Endodermal cell (in vitro differentiated cells): Measurements from ENCODE around the gene ANGPTL1. TPM values are rescaled to one million over a fixed set of nuclear protein-coding genes. Genes with fewer than 3 reads are reported as not detected.

Source experiments
- DNase-seq: peaks from one replicate; pipeline ENCODE4 v3.0.0-alpha.2; 2017
- H3K27ac ChIP-seq: 2 replicates; pipeline ENCODE4 v1.5.1; 2013; ENCODE audit warnings: mild to moderate bottlenecking, low read depth, low read length, moderate library complexity
- H3K27me3 ChIP-seq: 2 replicates; pipeline ENCODE4 v1.6.1; 2013; ENCODE audit warnings: mild to moderate bottlenecking, low read length, moderate library complexity; ENCODE audit not compliant: insufficient read depth, control insufficient read depth, poor library complexity, severe bottlenecking
- H3K36me3 ChIP-seq: 2 replicates; pipeline ENCODE4 v1.7.0; 2013; ENCODE audit warnings: mild to moderate bottlenecking, low read length, moderate library complexity; ENCODE audit not compliant: control insufficient read depth, insufficient read depth
- H3K4me1 ChIP-seq: one replicate; pipeline ENCODE4 v1.7.0; 2013; ENCODE audit warnings: low read length; ENCODE audit not compliant: control insufficient read depth, insufficient read depth
- H3K4me3 ChIP-seq: 2 replicates; pipeline ENCODE4 v1.5.1; 2013; ENCODE audit warnings: mild to moderate bottlenecking, low read length, moderate library complexity
- H3K9ac ChIP-seq: 2 replicates; pipeline ENCODE4 v1.6.1; 2013; ENCODE audit warnings: mild to moderate bottlenecking, low read length, moderate library complexity; ENCODE audit not compliant: poor library complexity, severe bottlenecking; ENCODE audit errors: extremely low read depth
- H3K9me3 ChIP-seq: 2 replicates; pipeline ENCODE4 v1.6.1; 2013; ENCODE audit warnings: mild to moderate bottlenecking, low read length, moderate library complexity; ENCODE audit not compliant: control insufficient read depth
- H3K27ac Mint-ChIP-seq: 2 replicates; pipeline ENCODE4 v1.8.0; 2020; ENCODE audit warnings: mixed read lengths
- H3K27me3 Mint-ChIP-seq: 2 replicates; pipeline ENCODE4 v1.8.0; 2021; ENCODE audit warnings: mild to moderate bottlenecking, mixed read lengths; ENCODE audit not compliant: insufficient read depth
- H3K36me3 Mint-ChIP-seq: 2 replicates; pipeline ENCODE4 v1.8.0; 2020; ENCODE audit warnings: low read depth, mixed read lengths
- H3K4me1 Mint-ChIP-seq: 2 replicates; pipeline ENCODE4 v1.8.0; 2020; ENCODE audit warnings: mixed read lengths
- H3K4me3 Mint-ChIP-seq: 2 replicates; pipeline ENCODE4 v1.8.0; 2020; ENCODE audit warnings: mild to moderate bottlenecking, moderate library complexity, mixed read lengths
- H3K9me3 Mint-ChIP-seq: 2 replicates; pipeline ENCODE4 v1.8.0; 2020; ENCODE audit warnings: mild to moderate bottlenecking, mixed read lengths
- WGBS, 2 experiments: methylation state at CpG; one replicate each; pipeline versions ENCODE4 v1.1.5 to v1.1.7; 2013; ENCODE audit warnings: missing lambda C conversion rate in 2 of 2, mixed read lengths in 1 of 2; ENCODE audit not compliant: insufficient coverage in 1 of 2, insufficient read length in 1 of 2; 5-methylcytosine and 5-hydroxymethylcytosine counted together
- total RNA-seq, 2 donors: library from RNA; stranded (reverse); fragmentation: NEBNext Ultra II Directional in 1 of 2; extraction: Animal tissue kit (Norgen Biotek cat#: 25700) in 1 of 2; gene quantifications; 2 replicates in 1 of 2; 3 replicates in 1 of 2; pipeline ENCODE4 v1.2.1, GENCODE V29; 2021
- TF ChIP-seq, protein P1 (sequence below): fragments of 200-600 bp; sonication (generic); conservative IDR thresholded peaks from 2 replicates; pipeline ENCODE4 v1.5.0; 2021; ENCODE audit warnings: antibody characterized with exemption, mild to moderate bottlenecking

ANGPTL1 gene
- total RNA-seq, 2 donors from 2014 or later: not detected

GRCh38 chr1:178868706-178869105, 2.2 kb downstream of the ANGPTL1 start:
- no peaks in the 10 kb centered on the region for H3K27me3 Mint-ChIP-seq
- peaks cover 20% of the 10 kb centered on the region for H3K4me1 Mint-ChIP-seq
- peaks cover 1% of the 10 kb centered on the region for H3K36me3 Mint-ChIP-seq
- peaks cover 5% of the 10 kb centered on the region for H3K36me3 ChIP-seq
- H3K27ac ChIP-seq: no peak overlapping the region
- H3K4me1 ChIP-seq: peaks cover 10% of the 10 kb centered on the region
- H3K9me3 Mint-ChIP-seq: no peaks in the 10 kb centered on the region
- H3K4me3 Mint-ChIP-seq: no peak overlapping the region
- no peak overlapping the region for H3K4me3 ChIP-seq
- H3K9me3 ChIP-seq: no peaks in the 10 kb centered on the region
- TF ChIP-seq, protein P1, sequence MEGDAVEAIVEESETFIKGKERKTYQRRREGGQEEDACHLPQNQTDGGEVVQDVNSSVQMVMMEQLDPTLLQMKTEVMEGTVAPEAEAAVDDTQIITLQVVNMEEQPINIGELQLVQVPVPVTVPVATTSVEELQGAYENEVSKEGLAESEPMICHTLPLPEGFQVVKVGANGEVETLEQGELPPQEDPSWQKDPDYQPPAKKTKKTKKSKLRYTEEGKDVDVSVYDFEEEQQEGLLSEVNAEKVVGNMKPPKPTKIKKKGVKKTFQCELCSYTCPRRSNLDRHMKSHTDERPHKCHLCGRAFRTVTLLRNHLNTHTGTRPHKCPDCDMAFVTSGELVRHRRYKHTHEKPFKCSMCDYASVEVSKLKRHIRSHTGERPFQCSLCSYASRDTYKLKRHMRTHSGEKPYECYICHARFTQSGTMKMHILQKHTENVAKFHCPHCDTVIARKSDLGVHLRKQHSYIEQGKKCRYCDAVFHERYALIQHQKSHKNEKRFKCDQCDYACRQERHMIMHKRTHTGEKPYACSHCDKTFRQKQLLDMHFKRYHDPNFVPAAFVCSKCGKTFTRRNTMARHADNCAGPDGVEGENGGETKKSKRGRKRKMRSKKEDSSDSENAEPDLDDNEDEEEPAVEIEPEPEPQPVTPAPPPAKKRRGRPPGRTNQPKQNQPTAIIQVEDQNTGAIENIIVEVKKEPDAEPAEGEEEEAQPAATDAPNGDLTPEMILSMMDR: no peak
- no peak overlapping the region for H3K27ac Mint-ChIP-seq
- WGBS, 2 experiments: 100% methylated on average over 1 of the region's 1 CpG; no CpG with 5 or more reads in 1 of the 2 experiments
- no peak overlapping the region for H3K9ac ChIP-seq
- H3K27me3 ChIP-seq: no peaks in the 10 kb centered on the region
- DNase-seq: no peak

- Mint-ChIP-seq H3K36me3 (peaks cover 1% of the 10 kb centered on the region), H3K27ac (no peak overlapping the region), H3K9me3 (no peaks in the 10 kb centered on the region), H3K27me3 (no peaks in the 10 kb centered on the region), H3K4me1 (peaks cover 20% of the 10 kb centered on the region), H3K4me3 (no peak overlapping the region)
- H3K27ac ChIP-seq: no peak overlapping the region
- TF ChIP-seq, protein P1: no peak
- no peak overlapping the region for H3K4me3 ChIP-seq
- no peak overlapping the region for H3K9ac ChIP-seq
- peaks cover 10% of the 10 kb centered on the region for H3K4me1 ChIP-seq
- 80 to 100% methylated on average over 1 to 4 of the region's 5 CpGs for WGBS, 2 experiments
- no peak for DNase-seq
- no peaks in the 10 kb centered on the region for H3K9me3 ChIP-seq
- peaks cover 5% of the 10 kb centered on the region for H3K36me3 ChIP-seq
- H3K27me3 ChIP-seq: no peaks in the 10 kb centered on the region
Measured at GRCh38 chr1:178867670-178868069, 3.2 kb downstream of the ANGPTL1 start.

- no peaks in the 10 kb centered on the region for H3K9me3 Mint-ChIP-seq
- TF ChIP-seq, protein P1: no peak
- Histone ChIP-seq H3K4me1 (no peaks in the 10 kb centered on the region), H3K9ac (no peak overlapping the region), H3K4me3 (no peak overlapping the region), H3K9me3 (no peaks in the 10 kb centered on the region), H3K36me3 (peaks cover 14% of the 10 kb centered on the region), H3K27ac (no peak overlapping the region), H3K27me3 (no peaks in the 10 kb centered on the region)
- no peak overlapping the region for H3K27ac Mint-ChIP-seq
- peaks cover 8% of the 10 kb centered on the region for H3K36me3 Mint-ChIP-seq
- H3K4me3 Mint-ChIP-seq: no peak overlapping the region
- peaks cover 6% of the 10 kb centered on the region for H3K4me1 Mint-ChIP-seq
- no peaks in the 10 kb centered on the region for H3K27me3 Mint-ChIP-seq
- DNase-seq: no peak
- 98 to 100% methylated on average over 1 to 6 of the region's 6 CpGs for WGBS, 2 experiments
Measured at GRCh38 chr1:178864326-178864725, 6.6 kb downstream of the ANGPTL1 start.
